HepG2 (cell line): ENCODE results near the gene CTXN1. TPM values are rescaled to one million over a fixed set of nuclear protein-coding genes. Genes with fewer than 3 reads are reported as not detected.
A peak's percentile ranks its signal among the peaks of the same experiment; 100 is the strongest.

Experiments used
- ATAC-seq: fragments of 200-7000 bp; cut with Tn5 transposase; 3 replicates; pipeline ENCODE4 v1.9.1; 2020; ENCODE audit warnings: mild to moderate bottlenecking, moderate library complexity
- BruUV-seq: library from RNA; stranded (reverse); fragments of 400-500 nt; replicated peaks from 2 replicates; lab custom pipeline; 2021; lab: Mats Ljungman, UMichigan
- CTCF ChIA-PET: fragments of 300-600 bp; formaldehyde crosslinking; extraction: SDS; loops from one replicate; lab custom pipeline; 2021; ENCODE audit warnings: low total read pairs, inconsistent platforms, low intra/inter-chr PET ratio; lab: Yijun Ruan, JAX
- POLR2A ChIA-PET: fragments of 350-600 bp; sonication (Branson Sonifier 250); formaldehyde crosslinking; loops from one replicate; lab custom pipeline; 2020; ENCODE audit warnings: antibody characterized with exemption, inconsistent platforms; lab: Yijun Ruan, JAX
- DNase-seq: peaks from one replicate; pipeline ENCODE4 v3.0.0-alpha.2; 2015; ENCODE audit warnings: low spot score
- FAIRE-seq: peaks from 3 replicates; lab custom pipeline; 2011; peaks lifted over from hg19 to GRCh38; lab: Jason Lieb, UNC
- H2AFZ ChIP-seq: one replicate; pipeline ENCODE4 v1.6.1; 2011; ENCODE audit warnings: low read length, inconsistent platforms
- H3K27ac ChIP-seq: fragments of 300-600 bp; 3 replicates; pipeline ENCODE4 v1.8.0; 2011; ENCODE audit warnings: mixed run types, mild to moderate bottlenecking, mixed read lengths, low read length, inconsistent platforms; ENCODE audit not compliant: insufficient read depth; ENCODE audit errors: extremely low read length
- H3K27me3 ChIP-seq, 2 experiments: fragments of 200-600 bp in 1 of 2; 2 replicates in 1 of 2; 3 replicates in 1 of 2; pipeline versions ENCODE4 v1.6.0 to v1.8.0; 2011; ENCODE audit warnings: low read length in 2 of 2, mild to moderate bottlenecking in 2 of 2, moderate library complexity in 2 of 2, inconsistent platforms in 1 of 2; ENCODE audit not compliant: insufficient read depth in 2 of 2, control insufficient read depth in 1 of 2
- H3K36me3 ChIP-seq, 2 experiments: fragments of 200-600 bp in 1 of 2; replicated peaks in 1 of 2; 2 replicates in 1 of 2; 3 replicates in 1 of 2; pipeline versions ENCODE4 v1.5.1 to v1.8.0; 2011; ENCODE audit warnings: low read length in 2 of 2, inconsistent platforms in 1 of 2; ENCODE audit not compliant: insufficient read depth in 2 of 2, control insufficient read depth in 1 of 2
- H3K4me1 ChIP-seq: 2 replicates; pipeline ENCODE4 v1.5.1; 2012; ENCODE audit warnings: low read length, inconsistent platforms; ENCODE audit not compliant: insufficient read depth
- H3K4me2 ChIP-seq: 2 replicates; pipeline ENCODE4 v1.6.0; 2011; ENCODE audit warnings: low read depth, low read length, inconsistent platforms
- H3K4me3 ChIP-seq, 3 experiments: fragments of 200-600 bp in 1 of 3; sonication (generic), shearing (Covaris generic) in 1 of 3; replicated peaks in 1 of 3; 2 replicates each; pipeline ENCODE4 v1.5.1; 2011 to 2016; ENCODE audit warnings: low read length in 3 of 3, inconsistent platforms in 2 of 3, low read depth in 2 of 3, mild to moderate bottlenecking in 2 of 3, control low read depth in 1 of 3, mixed read lengths in 1 of 3; ENCODE audit not compliant: insufficient read depth in 1 of 3
- H3K79me2 ChIP-seq: one replicate; pipeline ENCODE4 v1.6.1; 2011; ENCODE audit warnings: low read length, inconsistent platforms; ENCODE audit not compliant: insufficient read depth
- H3K9ac ChIP-seq: 2 replicates; pipeline ENCODE4 v1.6.0; 2011; ENCODE audit warnings: mild to moderate bottlenecking, low read depth, low read length, inconsistent platforms; ENCODE audit not compliant: insufficient read depth
- H3K9me3 ChIP-seq: 2 replicates; pipeline ENCODE4 v1.5.1; 2012; ENCODE audit warnings: mild to moderate bottlenecking, low read length
- H4K20me1 ChIP-seq: 2 replicates; pipeline ENCODE4 v1.6.0; 2011; ENCODE audit warnings: inconsistent platforms, mild to moderate bottlenecking, low read length, moderate library complexity; ENCODE audit not compliant: insufficient read depth
- NCOR1 ChIP-seq: fragments of 200-600 bp; sonication (generic); IDR thresholded peaks from 2 replicates; pipeline ENCODE4 v1.7.0; 2017; ENCODE audit warnings: antibody characterized with exemption, low read length, borderline replicate concordance
- RFX5 ChIP-seq: IDR thresholded peaks from 2 replicates; pipeline ENCODE4 v1.6.1; 2011; ENCODE audit warnings: low read depth, low read length, improper control_type of control experiment
- TBP ChIP-seq: sonication (generic); formaldehyde crosslinking; IDR thresholded peaks from 2 replicates; pipeline ENCODE4 v1.5.0; 2020; ENCODE audit warnings: missing genetic modification reagents
- TIGD3 ChIP-seq: sonication (generic); formaldehyde crosslinking; IDR thresholded peaks from 2 replicates; pipeline ENCODE4 v1.5.1; 2020; ENCODE audit warnings: mild to moderate bottlenecking, missing genetic modification reagents, borderline replicate concordance
- ZMAT3 ChIP-seq: sonication (generic); formaldehyde crosslinking; conservative IDR thresholded peaks from 2 replicates; pipeline ENCODE4 v1.7.0; 2021; ENCODE audit warnings: missing genetic modification reagents
- ZNF10 ChIP-seq: sonication (generic); formaldehyde crosslinking; IDR thresholded peaks from 2 replicates; pipeline ENCODE4 v1.4.0; 2020; ENCODE audit warnings: mild to moderate bottlenecking, low read depth, missing genetic modification reagents, borderline replicate concordance
- ZNF121 ChIP-seq: sonication (generic); formaldehyde crosslinking; IDR thresholded peaks from 2 replicates; pipeline ENCODE4 v1.5.0; 2020; ENCODE audit warnings: mild to moderate bottlenecking, missing genetic modification reagents
- ZNF292 ChIP-seq: sonication (generic); formaldehyde crosslinking; IDR thresholded peaks from 2 replicates; pipeline ENCODE4 v1.8.1; 2022; ENCODE audit warnings: mild to moderate bottlenecking, low read depth, missing genetic modification reagents, borderline replicate concordance
- ZNF563 ChIP-seq: sonication (generic); formaldehyde crosslinking; IDR thresholded peaks from 2 replicates; pipeline ENCODE4 v1.8.0; 2022; ENCODE audit warnings: mild to moderate bottlenecking, moderate library complexity, missing genetic modification reagents
- ZNF607 ChIP-seq: sonication (generic); formaldehyde crosslinking; IDR thresholded peaks from 2 replicates; pipeline ENCODE4 v1.5.1; 2020; ENCODE audit warnings: missing genetic modification reagents, mild to moderate bottlenecking, borderline replicate concordance
- ZNF772 ChIP-seq: sonication (generic); formaldehyde crosslinking; IDR thresholded peaks from 2 replicates; pipeline ENCODE4 v1.5.0; 2020; ENCODE audit warnings: mild to moderate bottlenecking, missing genetic modification reagents
- ZNF775 ChIP-seq: sonication (generic); formaldehyde crosslinking; IDR thresholded peaks from 2 replicates; pipeline ENCODE4 v1.4.0; 2020; ENCODE audit warnings: missing genetic modification reagents, mild to moderate bottlenecking, moderate library complexity, borderline replicate concordance
- ZNF777 ChIP-seq: sonication (generic); formaldehyde crosslinking; IDR thresholded peaks from 2 replicates; pipeline ENCODE4 v1.4.0; 2020; ENCODE audit warnings: missing genetic modification reagents
- WGBS: methylation state at CpG from one replicate; pipeline ENCODE4 v1.1.6; 2017; ENCODE audit warnings: low lambda C conversion rate; 5-methylcytosine and 5-hydroxymethylcytosine counted together
- in situ Hi-C: cut with HindIII; loops from 2 replicates; pipeline ENCODE4 v1.10.0; 2017; ENCODE audit warnings: low pct_unique_long_range_greater_than_20kb; ENCODE audit not compliant: extremely low pct_ligation_motif_present
- intact Hi-C: fragments of 100-400 bp; cut with micrococcal nuclease; formaldehyde crosslinking; loops from one replicate; pipeline ENCODE4 v1.10.0; 2022; ENCODE audit not compliant: unreplicated experiment
- polyA plus RNA-seq, 8 experiments: library from polyadenylated mRNA; depleted of rRNA in 3 of 8; stranded (reverse) in 7 of 8; unstranded in 1 of 8; fragments of >200 nt; fragmentation: Illumina TruSeq in 4 of 8; extraction: Trizol in 4 of 8; gene quantifications; 2 replicates each; pipeline versions ENCODE4 v1.2.1 to v1.2.3, GENCODE V29; 2011 to 2016; ENCODE audit warnings: low read depth in 4 of 8, missing spikeins in 1 of 8, mixed read lengths in 1 of 8; ENCODE audit not compliant: insufficient read depth in 1 of 8
- total RNA-seq, 5 experiments: library from RNA; depleted of rRNA; stranded (reverse); fragments of >200 nt; fragmentation: Illumina TruSeq; extraction: Trizol; gene quantifications; 2 replicates each; pipeline ENCODE4 v1.2.3, GENCODE V29; 2016; ENCODE audit warnings: low read depth in 1 of 5

CTXN1 gene
- total and polyA plus RNA-seq, 2 of the 13 experiments (the other 11 are each of a cell fraction or from before 2014, with no cell fraction given) = 0.11 TPM; not detected in 1

- peaks cover 38% of the 10 kb centered on the region for H3K4me1 ChIP-seq
- peak overlapping the region; percentile 82 for H3K4me2 ChIP-seq
- H3K9ac ChIP-seq = peak overlapping the region; percentile 100
- H4K20me1 ChIP-seq = 0 out of 2 replicates have a peak, but pooled peaks cover 2% of the 10 kb centered on the region
- CTCF ChIA-PET = no interaction called here
- no peak for DNase-seq
- H2AFZ ChIP-seq = no peak overlapping the region
- intact Hi-C loops (no loop called here), in situ Hi-C loops (no loop called here)
- 92% methylated on average over 19 of the region's 19 CpGs for WGBS
- peaks cover 32% of the 10 kb centered on the region for H3K79me2 ChIP-seq
- no peak overlapping the region for H3K27ac ChIP-seq
- peak overlapping the region; percentile 63 to 98 (median 91); a peak in 5 of 6 replicates for H3K4me3 ChIP-seq
- no peak for FAIRE-seq
- H3K9me3 ChIP-seq = no peaks in the 10 kb centered on the region
- peaks cover 0 to 3% of the 10 kb centered on the region in 2 experiments; a peak in 1 of 5 replicates for H3K27me3 ChIP-seq
- BruUV-seq = no TSS peak
- no peak for ATAC-seq
- TF ChIP-seq ZNF121 (CRISPR knock-in tag) = peak; percentile 74
- no peak for TF ChIP-seq TBP
- TF ChIP-seq ZMAT3 = no peak
- TF ChIP-seq ZNF777 = 0 out of 2 replicates have a peak, but pooled peaks have one; percentile 1
- TF ChIP-seq ZNF772 (CRISPR knock-in tag) = no peak
- no peak for TF ChIP-seq ZNF775 (CRISPR knock-in tag)
- no peak for TF ChIP-seq ZNF10 (CRISPR knock-in tag)
- TF ChIP-seq NCOR1 = no peak
- no peak for TF ChIP-seq RFX5
- TF ChIP-seq ZNF607 (CRISPR knock-in tag) = no peak
- TF ChIP-seq ZNF563 (CRISPR knock-in tag) = no peak
- TF ChIP-seq ZNF292 = no peak
- TF ChIP-seq TIGD3 (CRISPR knock-in tag) = no peak
- POLR2A ChIA-PET = interaction anchor here (2.7 kb wide), 1 partner anchor 12 kb away, joined by 57 read pairs; no protein-coding TSS in a partner anchor
- H3K36me3 ChIP-seq = peaks cover 10 to 35% of the 10 kb centered on the region in 2 experiments
Measured at GRCh38 chr19:7941895-7942596, 16.1 kb upstream of the CTXN1 start.
